Panc1 (cell line): ENCODE measurements around the gene ATG2B. TPM values are rescaled to one million over a fixed set of nuclear protein-coding genes. Genes with fewer than 3 reads are reported as not detected.

Experiments
- ATAC-seq: fragments of 200-7000 bp; cut with Tn5 transposase; 2 replicates; pipeline ENCODE4 v1.9.1; 2020; ENCODE audit warnings: mild to moderate bottlenecking, moderate library complexity
- BruUV-seq: library from RNA; stranded (reverse); fragments of 400-500 nt; replicated peaks from 2 replicates; lab custom pipeline; 2021; lab: Mats Ljungman, UMichigan
- CTCF ChIA-PET: fragments of 300-600 bp; sonication (Branson Sonifier 250); formaldehyde crosslinking; loops from one replicate; lab custom pipeline; 2022; ENCODE audit warnings: antibody characterized with exemption; lab: Charles Lee
- POLR2A ChIA-PET: fragments of 300-600 bp; sonication (Branson Sonifier 250); formaldehyde crosslinking; loops from one replicate; lab custom pipeline; 2022; ENCODE audit warnings: antibody characterized with exemption; lab: Charles Lee
- DNase-seq: peaks from one replicate; pipeline ENCODE4 v3.0.0-alpha.2; 2010; ENCODE audit warnings: low read depth, low spot score
- H3K27ac ChIP-seq: 2 replicates; pipeline ENCODE4 v1.5.1; 2011; ENCODE audit warnings: mild to moderate bottlenecking, low read length, inconsistent platforms
- H3K27me3 ChIP-seq: fragments of 200-500 bp; sonication (Bioruptor generic); 2 replicates; pipeline ENCODE4 v1.6.0; 2014; ENCODE audit warnings: low read length, inconsistent platforms; ENCODE audit not compliant: control insufficient read depth, insufficient read depth
- H3K36me3 ChIP-seq: fragments of 200-500 bp; sonication (Bioruptor generic); 2 replicates; pipeline ENCODE4 v1.5.1; 2014; ENCODE audit warnings: inconsistent platforms, mild to moderate bottlenecking, low read length, moderate library complexity; ENCODE audit not compliant: control insufficient read depth, insufficient read depth
- H3K4me1 ChIP-seq: 2 replicates; pipeline ENCODE4 v1.5.1; 2011; ENCODE audit warnings: inconsistent platforms, mild to moderate bottlenecking, low read length, moderate library complexity; ENCODE audit not compliant: control insufficient read depth, insufficient read depth
- H3K4me3 ChIP-seq, 2 experiments: 2 replicates each; pipeline ENCODE4 v1.5.1; 2011 to 2012; ENCODE audit warnings: low read depth in 2 of 2, low read length in 2 of 2, mild to moderate bottlenecking in 2 of 2, inconsistent platforms in 1 of 2, moderate library complexity in 1 of 2
- H3K9me3 ChIP-seq: fragments of 200-500 bp; sonication (Bioruptor generic); 2 replicates; pipeline ENCODE4 v1.5.1; 2014; ENCODE audit warnings: low read depth, mild to moderate bottlenecking, inconsistent platforms, low read length, moderate library complexity; ENCODE audit not compliant: control insufficient read depth, insufficient read depth
- CTCF ChIP-seq: fragments of 450-650 bp; IDR thresholded peaks from 2 replicates; pipeline ENCODE4 v1.5.1; 2017; ENCODE audit warnings: mild to moderate bottlenecking
- POLR2AphosphoS5 ChIP-seq: IDR thresholded peaks from 2 replicates; pipeline ENCODE4 v1.6.1; 2012; ENCODE audit warnings: mild to moderate bottlenecking, low read depth, low read length, moderate library complexity
- REST ChIP-seq, 2 experiments: IDR thresholded peaks; 2 replicates each; pipeline ENCODE4 v1.6.1; 2011 to 2012; ENCODE audit warnings: low read depth in 2 of 2, control low read depth in 1 of 2, low read length in 1 of 2, mild to moderate bottlenecking in 1 of 2, moderate library complexity in 1 of 2; ENCODE audit not compliant: insufficient read depth in 1 of 2
- SIN3A ChIP-seq: IDR thresholded peaks from 2 replicates; pipeline ENCODE4 v1.6.1; 2012; ENCODE audit warnings: low read depth, mild to moderate bottlenecking, low read length, moderate library complexity, borderline replicate concordance; ENCODE audit not compliant: insufficient read depth
- TCF7L2 ChIP-seq: IDR thresholded peaks from 2 replicates; pipeline ENCODE4 v1.6.1; 2011; ENCODE audit warnings: mild to moderate bottlenecking, low read depth, low read length, inconsistent platforms
- in situ Hi-C: cut with HindIII; loops from 2 replicates; pipeline ENCODE4 v1.10.0; 2016; ENCODE audit warnings: low sequenced_read_pairs, low pct_unique_long_range_greater_than_20kb
- intact Hi-C: fragments of 100-400 bp; cut with micrococcal nuclease; formaldehyde crosslinking; loops from one replicate; pipeline ENCODE4 v1.10.0; 2022; ENCODE audit not compliant: unreplicated experiment
- total RNA-seq: library from RNA; stranded (reverse); gene quantifications from one replicate; pipeline ENCODE4 v1.2.1, GENCODE V29; 2021; ENCODE audit not compliant: unreplicated experiment

The ATG2B gene
- total RNA-seq, 1 experiment from 2014 or later: 2.6 TPM

GRCh38 chr14:96251656-96252155 is 111.4 kb downstream of the ATG2B start:
- POLR2A ChIA-PET: no interaction called here
- Histone ChIP-seq H3K4me1 (no peaks in the 10 kb centered on the region), H3K36me3 (no peaks in the 10 kb centered on the region), H3K4me3 (no peak overlapping the region), H3K9me3 (no peaks in the 10 kb centered on the region), H3K27me3 (peaks cover 6% of the 10 kb centered on the region), H3K27ac (no peak overlapping the region)
- no peak for TF ChIP-seq SIN3A
- TF ChIP-seq TCF7L2: no peak
- TF ChIP-seq CTCF: no peak
- no peak for TF ChIP-seq POLR2AphosphoS5
- no peak for TF ChIP-seq REST (IDR thresholded peaks at IDR 0.05; ENCODE audit: insufficient read depth in 1 of 2, low read depth in 2 of 2, low read length in 1 of 2)
- in situ Hi-C loops: no loop called here
- BruUV-seq: no TSS peak
- ATAC-seq (no peak), DNase-seq (no peak)
- CTCF ChIA-PET: no interaction called here
- intact Hi-C loops: no loop called here

- Histone ChIP-seq H3K4me1 (no peaks in the 10 kb centered on the region), H3K4me3 (no peak overlapping the region), H3K27me3 (no peaks in the 10 kb centered on the region), H3K36me3 (no peaks in the 10 kb centered on the region), H3K9me3 (no peaks in the 10 kb centered on the region), H3K27ac (no peak overlapping the region)
- intact Hi-C loops (no loop called here), in situ Hi-C loops (no loop called here)
- POLR2A ChIA-PET: no interaction called here
- no peak for DNase-seq
- CTCF ChIA-PET: no interaction called here
- BruUV-seq: no TSS peak
- no peak for ATAC-seq
- TF ChIP-seq POLR2AphosphoS5 (no peak), REST (IDR thresholded peaks at IDR 0.05; ENCODE audit: insufficient read depth in 1 of 2, low read depth in 2 of 2, low read length in 1 of 2) (no peak), CTCF (no peak), SIN3A (no peak), TCF7L2 (no peak)
Measured at GRCh38 chr14:96250485-96250884, 112.7 kb downstream of the ATG2B start.
